Measurements from ENCODE around the gene LRBA.

Gene LRBA

DNA sequence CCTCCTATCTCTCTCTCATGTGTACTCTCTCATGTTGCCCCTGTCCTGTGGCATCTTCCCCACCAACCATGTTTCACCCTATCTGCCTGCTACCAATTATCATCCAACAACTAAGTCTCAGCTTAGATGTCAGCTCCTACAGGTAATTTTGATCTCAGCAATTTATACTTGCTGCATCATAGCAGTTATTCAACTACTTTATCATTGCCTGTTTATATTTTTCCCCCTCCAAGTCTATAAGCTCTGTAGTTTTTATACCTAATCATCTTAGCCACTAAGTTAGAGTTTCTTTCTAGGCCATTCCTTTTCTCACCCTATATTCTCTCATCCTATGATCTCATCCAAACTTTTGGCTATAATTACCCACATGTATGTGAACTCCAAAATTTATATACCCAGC lies 382.4 kb downstream of the LRBA start:
- Histone ChIP-seq H3K9ac (ENCODE audit: low read length) (no peak overlapping the region), H3K27ac (ENCODE audit: low read depth, low read length) (no peak overlapping the region), H3K27me3 (ENCODE audit: control insufficient read depth, insufficient read depth, low read length) (no peaks in the 10 kb centered on the region), H3K4me1 (ENCODE audit: control insufficient read depth, insufficient read depth, low read length) (no peaks in the 10 kb centered on the region), H3K36me3 (ENCODE audit: control insufficient read depth, insufficient read depth, low read length) (no peaks in the 10 kb centered on the region), H3K4me3 (ENCODE audit: low read length) (no peak overlapping the region)

DNA sequence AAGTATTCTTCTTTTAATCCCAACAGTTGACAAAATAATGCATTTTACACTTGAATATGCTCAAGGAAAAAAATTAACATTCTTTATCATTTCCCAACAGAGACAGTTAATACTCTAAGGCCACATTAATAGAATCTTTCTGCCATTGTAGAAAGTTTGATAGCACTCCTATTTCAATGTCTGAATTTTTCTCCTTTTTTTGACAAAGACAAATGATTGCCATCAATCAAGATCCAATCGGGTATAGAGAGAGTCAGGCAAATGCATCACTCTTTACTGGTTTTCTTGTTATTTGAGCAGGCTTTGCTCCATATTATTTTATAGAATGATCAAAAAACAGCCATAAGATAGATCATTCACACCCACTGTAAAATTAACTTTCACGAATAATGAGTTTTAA lies 387.0 kb downstream of the LRBA start:
- H3K9ac ChIP-seq (ENCODE audit: low read length), result no peak overlapping the region

DNA sequence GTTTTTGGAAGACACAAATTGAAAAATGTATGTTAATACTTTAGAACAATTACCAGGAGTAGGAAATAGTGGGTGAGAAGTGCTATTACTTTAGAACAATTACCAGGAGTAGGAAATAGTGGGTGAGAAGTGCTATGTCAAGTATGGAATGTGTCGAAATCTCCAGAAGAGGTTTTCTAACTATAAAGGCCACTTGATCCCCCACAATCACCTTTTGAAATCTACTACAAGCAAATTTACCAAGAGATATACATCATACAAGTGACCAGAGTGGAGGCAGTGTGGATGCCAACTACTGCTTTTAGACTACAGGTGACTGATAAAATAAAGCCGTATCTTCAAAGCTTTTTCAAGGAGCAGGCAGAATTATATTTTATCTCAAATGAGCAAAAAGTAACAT lies 390.1 kb downstream of the LRBA start:
- H3K27me3 ChIP-seq (ENCODE audit: control insufficient read depth, insufficient read depth, low read length), result no peaks in the 10 kb centered on the region
- H3K4me1 ChIP-seq (ENCODE audit: control insufficient read depth, insufficient read depth, low read length), result no peaks in the 10 kb centered on the region
- H3K36me3 ChIP-seq (ENCODE audit: control insufficient read depth, insufficient read depth, low read length), result no peaks in the 10 kb centered on the region
- no peak overlapping the region for H3K4me3 ChIP-seq (ENCODE audit: low read length)
- no peak overlapping the region for H3K9ac ChIP-seq (ENCODE audit: low read length)
- H3K27ac ChIP-seq (ENCODE audit: low read depth, low read length), result no peak overlapping the region

More for the DNA sequence above, 387.0 kb downstream of the LRBA start:
- no peaks in the 10 kb centered on the region for H3K4me1 ChIP-seq (ENCODE audit: control insufficient read depth, insufficient read depth, low read length)
- H3K36me3 ChIP-seq (ENCODE audit: control insufficient read depth, insufficient read depth, low read length), result no peaks in the 10 kb centered on the region
- no peak overlapping the region for H3K27ac ChIP-seq (ENCODE audit: low read depth, low read length)
- no peaks in the 10 kb centered on the region for H3K27me3 ChIP-seq (ENCODE audit: control insufficient read depth, insufficient read depth, low read length)
- no peak overlapping the region for H3K4me3 ChIP-seq (ENCODE audit: low read length)

DNA sequence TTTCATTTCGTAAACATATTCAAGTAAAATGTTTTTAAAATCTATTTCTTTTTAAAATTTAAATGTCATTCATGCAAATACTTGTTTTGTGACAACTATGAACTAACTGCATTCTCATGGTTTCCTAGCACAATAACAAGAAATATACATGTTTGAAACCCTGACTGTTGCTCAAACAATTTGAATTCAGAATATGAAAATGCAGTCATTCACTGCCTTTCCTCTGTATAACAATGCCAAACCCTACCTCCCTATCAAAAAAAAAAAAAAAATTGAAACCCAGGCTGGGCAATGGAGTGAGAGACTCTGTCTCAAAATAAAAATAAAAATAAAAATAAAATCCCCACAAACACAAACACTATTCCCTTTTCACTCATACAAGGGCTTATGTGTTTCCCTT lies 391.0 kb downstream of the LRBA start:
- Histone ChIP-seq H3K27ac (ENCODE audit: low read depth, low read length) (no peak overlapping the region), H3K4me1 (ENCODE audit: control insufficient read depth, insufficient read depth, low read length) (no peaks in the 10 kb centered on the region), H3K4me3 (ENCODE audit: low read length) (no peak overlapping the region), H3K36me3 (ENCODE audit: control insufficient read depth, insufficient read depth, low read length) (no peaks in the 10 kb centered on the region), H3K27me3 (ENCODE audit: control insufficient read depth, insufficient read depth, low read length) (no peaks in the 10 kb centered on the region), H3K9ac (ENCODE audit: low read length) (no peak overlapping the region)

DNA sequence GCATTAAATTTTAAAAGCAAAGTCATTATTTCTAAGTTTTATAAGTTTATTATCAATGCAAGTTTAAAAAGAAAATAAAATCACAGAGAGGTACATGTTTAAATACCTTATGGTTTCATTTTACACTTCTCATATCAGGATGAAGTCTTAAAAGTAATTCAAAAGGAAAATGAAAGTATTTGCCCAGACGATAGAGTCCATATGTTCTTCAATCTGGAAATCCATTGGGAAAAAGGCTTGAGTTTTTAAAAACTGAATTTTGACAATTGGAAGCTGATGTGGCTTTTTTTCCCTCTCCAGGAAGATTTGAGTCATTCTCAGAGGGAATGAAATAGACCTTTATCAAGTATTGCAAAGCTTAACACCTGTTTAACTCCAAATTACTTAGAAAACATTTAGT lies 396.0 kb downstream of the LRBA start:
- Histone ChIP-seq H3K36me3 (ENCODE audit: control insufficient read depth, insufficient read depth, low read length) (no peaks in the 10 kb centered on the region), H3K27ac (ENCODE audit: low read depth, low read length) (no peak overlapping the region), H3K27me3 (ENCODE audit: control insufficient read depth, insufficient read depth, low read length) (no peaks in the 10 kb centered on the region), H3K4me1 (ENCODE audit: control insufficient read depth, insufficient read depth, low read length) (no peaks in the 10 kb centered on the region), H3K9ac (ENCODE audit: low read length) (no peak overlapping the region), H3K4me3 (ENCODE audit: low read length) (no peak overlapping the region)

DNA sequence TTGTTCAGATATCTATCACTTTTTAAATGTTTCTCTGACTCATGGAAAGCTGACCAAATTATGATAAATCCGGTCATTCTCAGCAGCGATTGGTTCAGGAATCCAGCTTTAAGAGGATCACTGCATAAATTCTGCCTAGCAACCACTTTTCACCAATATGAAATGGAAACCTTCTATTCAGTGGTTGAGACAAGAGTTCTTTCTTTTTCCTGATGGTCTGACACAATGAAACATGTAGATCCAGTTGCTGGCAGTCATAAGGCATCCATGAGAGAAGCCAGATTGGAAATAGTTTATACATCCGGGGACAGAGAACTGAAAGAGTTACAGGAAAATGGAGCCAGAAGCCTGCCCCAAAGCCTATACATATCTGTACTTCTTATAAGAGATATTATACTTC lies 406.0 kb downstream of the LRBA start:
- no peak overlapping the region for H3K4me3 ChIP-seq (ENCODE audit: low read length)
- no peaks in the 10 kb centered on the region for H3K27me3 ChIP-seq (ENCODE audit: control insufficient read depth, insufficient read depth, low read length)
- H3K4me1 ChIP-seq (ENCODE audit: control insufficient read depth, insufficient read depth, low read length), result no peaks in the 10 kb centered on the region
- no peaks in the 10 kb centered on the region for H3K36me3 ChIP-seq (ENCODE audit: control insufficient read depth, insufficient read depth, low read length)
- H3K9ac ChIP-seq (ENCODE audit: low read length), result no peak overlapping the region
- no peak overlapping the region for H3K27ac ChIP-seq (ENCODE audit: low read depth, low read length)

DNA sequence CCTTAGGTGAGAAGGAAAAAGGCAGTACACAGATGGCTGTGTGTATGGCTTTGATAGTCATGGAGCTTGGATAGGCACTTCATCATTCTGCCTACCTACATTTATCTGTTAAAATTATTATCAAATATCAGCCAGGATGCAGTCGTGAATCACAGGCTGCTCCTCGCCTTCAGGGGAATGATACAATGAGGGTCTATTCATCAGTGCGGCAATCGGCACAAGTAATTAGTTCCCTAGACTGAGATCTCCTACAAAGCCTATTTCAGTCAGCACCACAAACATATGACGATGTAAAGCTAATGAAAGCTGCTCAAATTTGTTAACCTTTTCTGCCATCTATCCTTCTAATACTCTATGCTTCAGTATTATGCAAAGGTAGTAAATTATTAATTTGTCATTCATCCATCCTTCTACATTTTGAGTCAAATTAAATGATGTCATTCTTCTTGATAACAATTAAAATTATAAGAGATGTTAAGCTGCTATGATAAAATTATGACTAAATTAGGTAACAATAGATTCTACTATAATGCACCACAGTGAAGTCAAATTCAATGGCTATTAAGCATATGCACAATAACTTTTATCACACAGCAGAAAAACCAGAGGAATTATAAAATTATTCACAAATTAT lies 414.2 kb downstream of the LRBA start:
- no peak overlapping the region for H3K27ac ChIP-seq (ENCODE audit: low read depth, low read length)
- H3K4me1 ChIP-seq (ENCODE audit: control insufficient read depth, insufficient read depth, low read length), result no peaks in the 10 kb centered on the region
- no peaks in the 10 kb centered on the region for H3K36me3 ChIP-seq (ENCODE audit: control insufficient read depth, insufficient read depth, low read length)
- H3K4me3 ChIP-seq (ENCODE audit: low read length), result no peak overlapping the region
- no peak overlapping the region for H3K9ac ChIP-seq (ENCODE audit: low read length)
- H3K27me3 ChIP-seq (ENCODE audit: control insufficient read depth, insufficient read depth, low read length), result no peaks in the 10 kb centered on the region

DNA sequence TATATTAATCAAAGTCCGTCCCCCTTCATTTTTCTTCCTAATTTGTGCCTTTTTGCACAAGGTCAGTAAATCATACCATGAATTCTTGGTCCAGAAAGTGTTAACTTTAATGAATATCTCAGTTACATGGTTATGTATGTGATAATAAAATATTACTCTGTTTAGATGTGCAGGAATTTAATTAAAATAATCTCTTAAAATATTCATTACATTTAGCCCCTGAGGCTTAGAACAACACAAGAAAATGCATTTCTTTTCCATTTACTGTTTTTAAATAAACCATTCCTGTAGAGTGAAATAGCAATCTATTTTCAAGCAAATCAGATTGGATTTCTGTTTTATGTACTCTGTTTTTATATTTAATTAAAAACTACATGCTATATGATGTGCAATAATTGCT lies 415.5 kb downstream of the LRBA start:
- H3K9ac ChIP-seq (ENCODE audit: low read length), result no peak overlapping the region
- no peaks in the 10 kb centered on the region for H3K27me3 ChIP-seq (ENCODE audit: control insufficient read depth, insufficient read depth, low read length)
- H3K27ac ChIP-seq (ENCODE audit: low read depth, low read length), result no peak overlapping the region
- no peaks in the 10 kb centered on the region for H3K4me1 ChIP-seq (ENCODE audit: control insufficient read depth, insufficient read depth, low read length)
- H3K36me3 ChIP-seq (ENCODE audit: control insufficient read depth, insufficient read depth, low read length), result no peaks in the 10 kb centered on the region
- no peak overlapping the region for H3K4me3 ChIP-seq (ENCODE audit: low read length)

DNA sequence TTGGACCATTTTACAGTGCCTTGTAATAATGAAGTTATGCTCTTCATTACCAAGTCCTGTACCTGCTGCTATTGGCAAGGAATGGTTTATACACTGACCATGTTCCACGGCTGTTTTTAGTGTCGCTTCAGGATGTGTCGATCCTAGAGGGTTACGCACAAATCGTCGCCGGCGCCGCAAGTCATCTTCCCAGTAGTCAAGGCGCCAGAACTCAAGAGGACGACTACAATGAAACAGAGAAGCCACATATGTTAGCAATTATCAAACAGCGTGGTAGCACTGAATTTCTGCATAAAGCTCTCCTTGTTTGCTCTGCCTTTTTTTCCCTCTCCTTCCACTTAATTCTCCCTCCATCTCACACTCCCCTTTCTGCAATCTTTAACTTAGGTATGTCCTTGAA lies 416.2 kb downstream of the LRBA start:
- Histone ChIP-seq H3K4me1 (ENCODE audit: control insufficient read depth, insufficient read depth, low read length) (no peaks in the 10 kb centered on the region), H3K27ac (ENCODE audit: low read depth, low read length) (peak overlapping the region; percentile 51), H3K36me3 (ENCODE audit: control insufficient read depth, insufficient read depth, low read length) (no peaks in the 10 kb centered on the region), H3K27me3 (ENCODE audit: control insufficient read depth, insufficient read depth, low read length) (no peaks in the 10 kb centered on the region), H3K9ac (ENCODE audit: low read length) (no peak overlapping the region), H3K4me3 (ENCODE audit: low read length) (no peak overlapping the region)

DNA sequence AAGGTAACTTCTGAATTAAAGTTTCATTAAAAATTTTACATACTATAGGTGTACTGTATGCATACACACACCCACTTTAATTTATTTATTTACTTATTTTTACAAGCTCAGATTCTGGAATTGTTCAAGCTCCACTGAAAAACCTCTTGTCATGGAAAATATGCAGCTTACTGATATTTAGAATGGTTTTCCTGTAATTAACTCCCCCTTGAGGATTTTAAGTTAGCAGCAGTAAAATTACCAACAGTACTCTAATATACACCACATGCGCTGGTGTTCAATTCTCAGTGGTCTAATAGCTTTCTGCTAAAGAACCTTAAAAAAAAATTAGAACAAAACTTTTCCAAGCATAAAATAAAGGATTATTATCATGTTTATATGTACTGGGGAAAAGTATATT lies 421.1 kb downstream of the LRBA start:
- H3K4me3 ChIP-seq (ENCODE audit: low read length), result peak overlapping the region; percentile 8
- H3K4me1 ChIP-seq (ENCODE audit: control insufficient read depth, insufficient read depth, low read length), result peaks cover 11% of the 10 kb centered on the region
- H3K9ac ChIP-seq (ENCODE audit: low read length), result no peak overlapping the region
- H3K36me3 ChIP-seq (ENCODE audit: control insufficient read depth, insufficient read depth, low read length), result peaks cover 2% of the 10 kb centered on the region
- peak overlapping the region; percentile 79 for H3K27ac ChIP-seq (ENCODE audit: low read depth, low read length)
- no peaks in the 10 kb centered on the region for H3K27me3 ChIP-seq (ENCODE audit: control insufficient read depth, insufficient read depth, low read length)

DNA sequence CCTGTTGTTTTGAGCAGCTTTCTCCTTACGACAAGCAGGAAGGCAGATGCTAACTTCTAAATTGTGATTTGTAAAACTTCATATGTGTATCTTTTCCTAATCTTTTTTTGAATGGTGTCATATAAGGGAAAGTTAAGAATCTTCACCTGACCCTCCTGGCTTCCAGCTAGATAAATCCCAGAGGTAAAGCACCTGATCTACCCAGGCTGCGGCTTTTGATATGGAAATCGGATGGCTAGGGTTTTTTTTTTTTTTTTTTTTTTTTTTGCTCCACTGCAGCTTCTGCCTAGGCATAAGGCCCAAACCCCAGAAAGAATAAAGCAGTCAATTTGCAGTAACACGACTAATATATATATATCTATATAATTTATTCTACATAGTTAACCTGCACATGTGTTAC lies 423.2 kb downstream of the LRBA start:
- H3K4me1 ChIP-seq (ENCODE audit: control insufficient read depth, insufficient read depth, low read length), result peaks cover 11% of the 10 kb centered on the region
- H3K27me3 ChIP-seq (ENCODE audit: control insufficient read depth, insufficient read depth, low read length), result no peaks in the 10 kb centered on the region
- peaks cover 2% of the 10 kb centered on the region for H3K36me3 ChIP-seq (ENCODE audit: control insufficient read depth, insufficient read depth, low read length)
- peak overlapping the region; percentile 93 for H3K27ac ChIP-seq (ENCODE audit: low read depth, low read length)
- no peak overlapping the region for H3K9ac ChIP-seq (ENCODE audit: low read length)
- peak overlapping the region; percentile 57 for H3K4me3 ChIP-seq (ENCODE audit: low read length)

DNA sequence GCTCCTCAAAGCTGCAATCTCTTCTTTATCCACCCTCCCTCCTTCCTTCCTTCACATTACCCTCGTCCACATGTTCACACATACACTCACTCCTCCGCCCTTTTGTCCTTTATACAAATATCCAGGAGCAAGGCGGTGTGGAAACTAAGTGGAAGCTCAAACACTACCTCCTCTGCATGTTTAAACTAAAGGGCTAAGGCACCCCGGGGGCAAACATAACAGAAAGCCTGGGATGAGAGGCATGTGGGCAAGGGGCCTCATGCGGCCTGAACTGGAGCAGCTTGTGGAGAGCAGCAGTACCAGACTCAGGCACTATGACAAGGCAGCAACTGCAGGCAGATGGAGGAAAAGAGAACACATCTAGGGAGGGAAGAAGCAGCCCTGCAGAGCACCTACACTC lies 423.7 kb downstream of the LRBA start:
- H3K4me1 ChIP-seq (ENCODE audit: control insufficient read depth, insufficient read depth, low read length), result peaks cover 11% of the 10 kb centered on the region
- peaks cover 2% of the 10 kb centered on the region for H3K36me3 ChIP-seq (ENCODE audit: control insufficient read depth, insufficient read depth, low read length)
- no peaks in the 10 kb centered on the region for H3K27me3 ChIP-seq (ENCODE audit: control insufficient read depth, insufficient read depth, low read length)
- peak overlapping the region; percentile 57 for H3K4me3 ChIP-seq (ENCODE audit: low read length)
- H3K27ac ChIP-seq (ENCODE audit: low read depth, low read length), result peak overlapping the region; percentile 93
- no peak overlapping the region for H3K9ac ChIP-seq (ENCODE audit: low read length)

DNA sequence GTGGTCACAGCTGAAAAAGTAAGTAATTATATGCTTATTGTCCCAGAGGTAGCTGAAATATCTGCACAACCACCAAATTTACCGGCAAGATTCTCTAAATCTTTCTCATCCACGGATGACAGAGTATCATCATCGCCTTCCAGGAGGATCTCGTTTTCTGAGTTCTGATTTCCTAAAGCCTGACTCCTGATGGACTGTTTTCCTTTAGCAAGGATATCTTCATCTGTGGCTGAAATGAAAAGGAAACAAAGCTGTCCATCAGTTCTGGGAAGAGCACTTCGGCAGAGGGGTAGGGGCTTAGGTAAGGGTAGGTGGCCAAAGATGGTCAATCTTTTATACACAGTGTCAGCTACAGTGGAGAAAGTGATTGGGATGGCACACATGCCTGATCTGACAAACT lies 424.5 kb downstream of the LRBA start:
- H3K4me1 ChIP-seq (ENCODE audit: control insufficient read depth, insufficient read depth, low read length), result peaks cover 11% of the 10 kb centered on the region

More for the DNA sequence above, 424.5 kb downstream of the LRBA start:
- Histone ChIP-seq H3K27me3 (ENCODE audit: control insufficient read depth, insufficient read depth, low read length) (no peaks in the 10 kb centered on the region), H3K9ac (ENCODE audit: low read length) (no peak overlapping the region), H3K36me3 (ENCODE audit: control insufficient read depth, insufficient read depth, low read length) (peaks cover 2% of the 10 kb centered on the region), H3K4me3 (ENCODE audit: low read length) (peak overlapping the region; percentile 57), H3K27ac (ENCODE audit: low read depth, low read length) (peak overlapping the region; percentile 93)

Data from rectal smooth muscle tissue (tissue), 1 donor.